ENCODE measurements around the gene DGKQ. TPM values are rescaled to one million over a fixed set of nuclear protein-coding genes. Genes with fewer than 3 reads are reported as not detected.

DGKQ gene
- total and polyA plus RNA-seq, 2 experiments from 2014 or later: 4.0 to 22.4 TPM

- H3K4me2 ChIP-seq: no peak overlapping the region
- H3K36me3 Mint-ChIP-seq (ENCODE audit: low read depth): no peaks in the 10 kb centered on the region; the same call in 2 of the 3 replicates
- TF ChIP-seq ETS1 (IDR thresholded peaks at IDR 0.05) (no peak), ZNF462 (CRISPR knock-in tag; IDR thresholded peaks at IDR 0.05) (no peak)
- TF ChIP-seq, protein P1, sequence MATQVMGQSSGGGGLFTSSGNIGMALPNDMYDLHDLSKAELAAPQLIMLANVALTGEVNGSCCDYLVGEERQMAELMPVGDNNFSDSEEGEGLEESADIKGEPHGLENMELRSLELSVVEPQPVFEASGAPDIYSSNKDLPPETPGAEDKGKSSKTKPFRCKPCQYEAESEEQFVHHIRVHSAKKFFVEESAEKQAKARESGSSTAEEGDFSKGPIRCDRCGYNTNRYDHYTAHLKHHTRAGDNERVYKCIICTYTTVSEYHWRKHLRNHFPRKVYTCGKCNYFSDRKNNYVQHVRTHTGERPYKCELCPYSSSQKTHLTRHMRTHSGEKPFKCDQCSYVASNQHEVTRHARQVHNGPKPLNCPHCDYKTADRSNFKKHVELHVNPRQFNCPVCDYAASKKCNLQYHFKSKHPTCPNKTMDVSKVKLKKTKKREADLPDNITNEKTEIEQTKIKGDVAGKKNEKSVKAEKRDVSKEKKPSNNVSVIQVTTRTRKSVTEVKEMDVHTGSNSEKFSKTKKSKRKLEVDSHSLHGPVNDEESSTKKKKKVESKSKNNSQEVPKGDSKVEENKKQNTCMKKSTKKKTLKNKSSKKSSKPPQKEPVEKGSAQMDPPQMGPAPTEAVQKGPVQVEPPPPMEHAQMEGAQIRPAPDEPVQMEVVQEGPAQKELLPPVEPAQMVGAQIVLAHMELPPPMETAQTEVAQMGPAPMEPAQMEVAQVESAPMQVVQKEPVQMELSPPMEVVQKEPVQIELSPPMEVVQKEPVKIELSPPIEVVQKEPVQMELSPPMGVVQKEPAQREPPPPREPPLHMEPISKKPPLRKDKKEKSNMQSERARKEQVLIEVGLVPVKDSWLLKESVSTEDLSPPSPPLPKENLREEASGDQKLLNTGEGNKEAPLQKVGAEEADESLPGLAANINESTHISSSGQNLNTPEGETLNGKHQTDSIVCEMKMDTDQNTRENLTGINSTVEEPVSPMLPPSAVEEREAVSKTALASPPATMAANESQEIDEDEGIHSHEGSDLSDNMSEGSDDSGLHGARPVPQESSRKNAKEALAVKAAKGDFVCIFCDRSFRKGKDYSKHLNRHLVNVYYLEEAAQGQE (IDR thresholded peaks at IDR 0.05; ENCODE audit: unreplicated experiment): no peak
- TF ChIP-seq, protein P2, sequence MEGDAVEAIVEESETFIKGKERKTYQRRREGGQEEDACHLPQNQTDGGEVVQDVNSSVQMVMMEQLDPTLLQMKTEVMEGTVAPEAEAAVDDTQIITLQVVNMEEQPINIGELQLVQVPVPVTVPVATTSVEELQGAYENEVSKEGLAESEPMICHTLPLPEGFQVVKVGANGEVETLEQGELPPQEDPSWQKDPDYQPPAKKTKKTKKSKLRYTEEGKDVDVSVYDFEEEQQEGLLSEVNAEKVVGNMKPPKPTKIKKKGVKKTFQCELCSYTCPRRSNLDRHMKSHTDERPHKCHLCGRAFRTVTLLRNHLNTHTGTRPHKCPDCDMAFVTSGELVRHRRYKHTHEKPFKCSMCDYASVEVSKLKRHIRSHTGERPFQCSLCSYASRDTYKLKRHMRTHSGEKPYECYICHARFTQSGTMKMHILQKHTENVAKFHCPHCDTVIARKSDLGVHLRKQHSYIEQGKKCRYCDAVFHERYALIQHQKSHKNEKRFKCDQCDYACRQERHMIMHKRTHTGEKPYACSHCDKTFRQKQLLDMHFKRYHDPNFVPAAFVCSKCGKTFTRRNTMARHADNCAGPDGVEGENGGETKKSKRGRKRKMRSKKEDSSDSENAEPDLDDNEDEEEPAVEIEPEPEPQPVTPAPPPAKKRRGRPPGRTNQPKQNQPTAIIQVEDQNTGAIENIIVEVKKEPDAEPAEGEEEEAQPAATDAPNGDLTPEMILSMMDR (conservative IDR thresholded peaks at IDR 0.05; ENCODE audit: low read depth in 2 of 2): peak in 1 of 2 experiments; percentile 21; a peak in 1 of 4 replicates
- no peak overlapping the region for H3K4me3 ChIP-seq
- no peak for DNase-seq (ENCODE audit: low spot score)
- no peaks in the 10 kb centered on the region for H3K9me2 ChIP-seq (ENCODE audit: insufficient read depth)
- no peak overlapping the region for H3K27ac ChIP-seq (ENCODE audit: low read depth)
- no peak overlapping the region for H3K4me3 Mint-ChIP-seq
- no peaks in the 10 kb centered on the region for H3K36me3 ChIP-seq (ENCODE audit: insufficient read depth)
- ATAC-seq: no peak
- H3K27me3 Mint-ChIP-seq (ENCODE audit: insufficient read depth, low read depth, poor library complexity): peaks cover 13% of the 10 kb centered on the region
- no peaks in the 10 kb centered on the region; the same call in 1 of the 2 replicates for H3K4me1 ChIP-seq (ENCODE audit: insufficient read depth)
- H3K9me3 Mint-ChIP-seq: no peaks in the 10 kb centered on the region
- H3F3A ChIP-seq (replicated peaks; ENCODE audit: low read depth): 0 out of 2 replicates have a peak, but pooled peaks cover 5% of the 10 kb centered on the region
- H3K79me2 ChIP-seq (replicated peaks; ENCODE audit: insufficient read depth): 0 out of 2 replicates have a peak, but pooled peaks cover 3% of the 10 kb centered on the region
- peaks cover 6% of the 10 kb centered on the region; the same call in 1 of the 2 replicates for H4K20me1 ChIP-seq (replicated peaks; ENCODE audit: insufficient read depth)
- H3K4me1 Mint-ChIP-seq: peaks cover 5% of the 10 kb centered on the region; the same call in 2 of the 3 replicates
- peaks cover 10% of the 10 kb centered on the region for H3K27me3 ChIP-seq (ENCODE audit: insufficient read depth)
- no peak overlapping the region for H3K27ac Mint-ChIP-seq
- H2AFZ ChIP-seq: no peak overlapping the region
Observed at GRCh38 chr4:1015179-1015578, 41.8 kb upstream of the DGKQ start.

Data from GM23338 (cell line).